ENCODE data around the gene TRMT1. TPM values are rescaled to one million over a fixed set of nuclear protein-coding genes. Genes with fewer than 3 reads are reported as not detected.
A peak's percentile ranks its signal among the peaks of the same experiment; 100 is the strongest.

Gene TRMT1
- total and polyA plus RNA-seq, 2 of the 8 experiments (the other 6 are each of a cell fraction or from before 2014, with no cell fraction given), result 77.4 to 99.3 TPM

DNA sequence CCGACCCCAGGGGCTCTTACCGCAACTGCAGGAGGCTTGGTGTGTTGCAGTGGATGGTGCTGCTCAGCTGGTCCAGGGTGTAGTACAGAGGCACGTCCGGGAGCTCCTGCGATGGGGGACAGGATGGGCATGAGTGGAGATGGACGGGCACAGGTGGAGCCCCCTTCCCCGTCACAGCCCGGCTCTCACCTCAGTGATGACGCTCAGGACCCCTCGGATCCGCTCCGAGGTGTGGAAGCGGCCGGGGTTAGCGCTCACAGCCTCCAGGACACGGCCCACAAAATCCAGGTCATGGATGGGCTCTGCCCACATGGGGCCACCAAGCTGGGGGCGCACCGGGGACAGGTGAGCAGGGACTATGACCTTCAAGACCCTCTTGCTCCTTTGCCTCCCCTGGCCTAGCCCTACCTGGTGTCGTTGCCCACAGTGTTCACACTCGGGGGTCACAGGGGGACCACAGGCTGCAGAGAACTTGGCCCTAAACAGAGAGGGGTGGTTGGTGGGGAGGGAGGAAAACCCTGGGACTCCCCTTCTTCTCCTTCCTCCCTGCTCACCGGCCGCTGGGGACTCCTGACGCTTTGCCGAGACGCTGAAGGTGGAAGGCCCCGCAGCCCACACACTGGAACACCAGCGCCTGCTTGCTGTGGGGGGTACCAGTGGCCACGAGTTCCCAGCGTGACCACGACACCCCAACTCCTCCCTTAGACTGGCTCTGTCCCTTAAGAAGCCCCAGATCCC is 7.0 kb downstream of the TRMT1 start:
- Histone ChIP-seq H3K18ac (ENCODE audit: extremely low read depth, low read length) (no peak overlapping the region), H4K5ac (ENCODE audit: insufficient read length, low read depth, low read length) (no peak overlapping the region), H3K36me3 (ENCODE audit: control insufficient read depth in 2 of 4, insufficient read depth in 4 of 4, low read length in 3 of 4) (peaks cover 3 to 24% (median 19%) of the 10 kb centered on the region in 4 experiments; a peak in 7 of 8 replicates), H3K79me1 (ENCODE audit: low read depth, low read length) (peaks cover 5% of the 10 kb centered on the region), H3K9ac (replicated peaks in 1 of 4; ENCODE audit: extremely low read depth in 1 of 4, low read depth in 3 of 4, low read length in 3 of 4) (no peak overlapping the region), H3K56ac (replicated peaks; ENCODE audit: insufficient read length, low read depth, low read length) (no peak overlapping the region), H2BK15ac (ENCODE audit: low read length) (no peak overlapping the region), H2BK120ac (replicated peaks; ENCODE audit: low read depth, low read length) (no peak overlapping the region), H4K8ac (ENCODE audit: extremely low read depth, insufficient read depth, low read length) (0 out of 2 replicates have a peak overlapping the region, but pooled peaks have one; percentile 51), H3K14ac (ENCODE audit: insufficient read length) (no peak overlapping the region), H4K91ac (replicated peaks; ENCODE audit: insufficient read length, low read length) (no peak overlapping the region), H2BK5ac (ENCODE audit: low read depth, low read length) (no peak overlapping the region), H2AFZ (ENCODE audit: low read length) (no peak overlapping the region), H4K20me1 (replicated peaks in 1 of 2; ENCODE audit: control insufficient read depth in 1 of 2, insufficient read depth in 2 of 2, low read length in 2 of 2) (peaks cover 0 to 1% of the 10 kb centered on the region in 2 experiments), H3K4ac (replicated peaks; ENCODE audit: insufficient read length, low read depth, low read length) (no peak overlapping the region), H3K4me3 (ENCODE audit: extremely low read depth in 1 of 4, insufficient read depth in 2 of 4, low read depth in 3 of 4, low read length in 4 of 4) (no peak overlapping the region), H3K4me2 (ENCODE audit: insufficient read depth in 1 of 2, low read depth in 2 of 2, low read length in 2 of 2) (no peak overlapping the region), H3K4me1 (replicated peaks in 1 of 4; ENCODE audit: control insufficient read depth in 3 of 4, insufficient read depth in 4 of 4, low read length in 3 of 4) (no peaks in the 10 kb centered on the region), H3K23ac (ENCODE audit: insufficient read length) (no peak overlapping the region), H2BK12ac (ENCODE audit: low read depth, low read length) (no peak overlapping the region), H3K27me3 (replicated peaks in 1 of 4; ENCODE audit: control insufficient read depth in 3 of 4, extremely low read depth in 1 of 4, insufficient read depth in 3 of 4, low read length in 3 of 4) (no peaks in the 10 kb centered on the region), H3K79me2 (ENCODE audit: control insufficient read depth in 1 of 2, insufficient read depth in 2 of 2, low read length in 2 of 2) (no peaks in the 10 kb centered on the region), H3K23me2 (ENCODE audit: low read depth, low read length) (no peaks in the 10 kb centered on the region), H2BK20ac (ENCODE audit: low read length) (no peak overlapping the region), H3K27ac (ENCODE audit: low read depth, low read length) (no peak overlapping the region), H3K9me3 (ENCODE audit: insufficient read depth in 2 of 2, low read depth in 1 of 2, low read length in 1 of 2) (no peaks in the 10 kb centered on the region), H2AK5ac (ENCODE audit: low read depth, low read length) (no peak overlapping the region)
- WGBS, 2 experiments (ENCODE audit: extremely low coverage in 1 of 2, insufficient coverage in 1 of 2, insufficient read length in 1 of 2, insufficient replicate concordance in 2 of 2, low coverage in 1 of 2, low lambda C conversion rate in 2 of 2, missing lambda C conversion rate in 1 of 2), result 92% methylated on average over 28 of the region's 30 CpGs; no CpG with 5 or more reads in 1 of the 2 experiments
- DNase-seq (ENCODE audit: low read depth in 1 of 2, low spot score in 2 of 2) (no peak), FAIRE-seq (no peak)
- ChIA-PET POLR2A (ENCODE audit: partially characterized antibody) (interaction anchor here (1.0 to 19.5 kb wide), 5 partner anchors 7 to 176 kb away, joined by 3 to 228 read pairs (median 12); partner anchors contain the start of genes FARSA, NACC1 and TRMT1), CTCF (ENCODE audit: partially characterized antibody) (no interaction called here)
- TF ChIP-seq RNF2 (IDR thresholded peaks at IDR 0.05; ENCODE audit: borderline replicate concordance, low read depth, low read length, missing control alignments, poor library complexity, severe bottlenecking), result no peak
- TF ChIP-seq CREB1 (IDR thresholded peaks at IDR 0.05), result no peak
- TF ChIP-seq NANOG (IDR thresholded peaks at IDR 0.05; ENCODE audit: insufficient read depth, low read depth, low read length, poor library complexity, severe bottlenecking), result no peak
- TF ChIP-seq SIN3A (conservative IDR thresholded peaks at IDR 0.05 in 1 of 2, IDR thresholded peaks at IDR 0.05 in 1 of 2; ENCODE audit: low read depth in 1 of 2, low read length in 2 of 2), result no peak
- TF ChIP-seq KDM1A (IDR thresholded peaks at IDR 0.05; ENCODE audit: borderline replicate concordance, low read length), result no peak
- TF ChIP-seq EZH2 (IDR thresholded peaks at IDR 0.05; ENCODE audit: low read depth, low read length, severe bottlenecking), result no peak
- no peak for TF ChIP-seq CHD2 (IDR thresholded peaks at IDR 0.05; ENCODE audit: low read length)
- TF ChIP-seq, protein P1, sequence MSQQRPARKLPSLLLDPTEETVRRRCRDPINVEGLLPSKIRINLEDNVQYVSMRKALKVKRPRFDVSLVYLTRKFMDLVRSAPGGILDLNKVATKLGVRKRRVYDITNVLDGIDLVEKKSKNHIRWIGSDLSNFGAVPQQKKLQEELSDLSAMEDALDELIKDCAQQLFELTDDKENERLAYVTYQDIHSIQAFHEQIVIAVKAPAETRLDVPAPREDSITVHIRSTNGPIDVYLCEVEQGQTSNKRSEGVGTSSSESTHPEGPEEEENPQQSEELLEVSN (IDR thresholded peaks at IDR 0.05), result no peak
- no peak for TF ChIP-seq NRF1 (IDR thresholded peaks at IDR 0.05; ENCODE audit: low read depth, low read length)
- TF ChIP-seq CEBPB (IDR thresholded peaks at IDR 0.05; ENCODE audit: low read depth, low read length), result no peak
- no peak for TF ChIP-seq BACH1 (IDR thresholded peaks at IDR 0.05; ENCODE audit: low read length)
- TF ChIP-seq ZNF274 (IDR thresholded peaks at IDR 0.05; ENCODE audit: borderline replicate concordance, extremely low read depth, low read length), result no peak

Measured in H1 (cell line).